Uterus (tissue), 2 donors: Measurements from ENCODE around the gene WHRN.

Experiments used
- CTCF ChIP-seq, 4 experiments: fragments of 200-600 bp in 2 of 4; fragments of 450-650 bp in 2 of 4; sonication (generic) in 2 of 4; IDR thresholded peaks; one replicate each; pipeline ENCODE4 v1.5.1; 2016 to 2019; ENCODE audit warnings: antibody characterized with exemption in 4 of 4, mild to moderate bottlenecking in 2 of 4, moderate library complexity in 1 of 4
- POLR2A ChIP-seq, 2 donors: fragments of 450-650 bp; IDR thresholded peaks; one replicate each; pipeline ENCODE4 v1.6.1; 2016; ENCODE audit warnings: antibody characterized with exemption in 2 of 2, mild to moderate bottlenecking in 1 of 2, moderate library complexity in 1 of 2

GRCh38 chr9:114371973-114372917, 133.0 kb downstream of the WHRN start:
- TF ChIP-seq CTCF (IDR thresholded peaks at IDR 0.05) (no peak), POLR2A (IDR thresholded peaks at IDR 0.05) (no peak)
